Upper lobe of right lung (tissue), 1 donor: ENCODE data around the gene KLHL2. TPM values are rescaled to one million over a fixed set of nuclear protein-coding genes. Genes with fewer than 3 reads are reported as not detected.

Source experiments
- ATAC-seq: fragments of 200-7000 bp; cut with Tn5 transposase; one replicate; pipeline ENCODE4 v1.9.1; 2020; ENCODE audit warnings: mild to moderate bottlenecking, moderate library complexity
- DNase-seq: peaks from one replicate; pipeline ENCODE4 v3.0.0-alpha.2; 2020
- H3K27ac ChIP-seq: fragments of 200-600 bp; one replicate; pipeline ENCODE4 v1.8.0; 2022
- H3K27me3 ChIP-seq: fragments of 200-600 bp; one replicate; pipeline ENCODE4 v1.8.0; 2022; ENCODE audit warnings: mild to moderate bottlenecking
- H3K36me3 ChIP-seq: fragments of 200-600 bp; one replicate; pipeline ENCODE4 v1.8.0; 2022
- H3K4me1 ChIP-seq: fragments of 200-600 bp; one replicate; pipeline ENCODE4 v1.8.0; 2022
- H3K4me3 ChIP-seq: fragments of 200-600 bp; one replicate; pipeline ENCODE4 v1.8.0; 2022; ENCODE audit warnings: mild to moderate bottlenecking
- H3K9me3 ChIP-seq: fragments of 200-600 bp; one replicate; pipeline ENCODE4 v1.8.0; 2022
- CTCF ChIP-seq: fragments of 200-600 bp; IDR thresholded peaks from one replicate; pipeline ENCODE4 v1.8.0; 2022; ENCODE audit warnings: antibody characterized with exemption
- intact Hi-C: fragments of 100-400 bp; cut with DNase I; formaldehyde crosslinking; loops from one replicate; pipeline ENCODE4 v1.11.0; 2022
- total RNA-seq: library from RNA; stranded (reverse); fragmentation: NEBNext Ultra II Directional; extraction: Animal tissue kit (Norgen Biotek cat#: 25700); gene quantifications from one replicate; pipeline ENCODE4 v1.2.1, GENCODE V29; 2021
- donor health status: DM: no; HTN: yes; CAD: no; lungs with severe emphysema.

KLHL2 gene
- total RNA-seq, 1 donor from 2014 or later = 44.3 TPM

- peaks cover 10% of the 10 kb centered on the region for H3K36me3 ChIP-seq
- peaks cover 5% of the 10 kb centered on the region for H3K4me1 ChIP-seq
- H3K4me3 ChIP-seq = peak overlapping the region; percentile 92
- DNase-seq (no peak), ATAC-seq (no peak)
- no peaks in the 10 kb centered on the region for H3K9me3 ChIP-seq
- intact Hi-C loops = no loop called here
- peak overlapping the region; percentile 78 for H3K27ac ChIP-seq
- no peak for TF ChIP-seq CTCF
- H3K27me3 ChIP-seq = no peaks in the 10 kb centered on the region
Observed at GRCh38 chr4:165328708-165329107, 121.3 kb downstream of the KLHL2 start.

GRCh38 chr4:165330071-165330470 is 122.7 kb downstream of the KLHL2 start:
- no peak overlapping the region for H3K27ac ChIP-seq
- no peaks in the 10 kb centered on the region for H3K9me3 ChIP-seq
- DNase-seq (no peak), ATAC-seq (no peak)
- intact Hi-C loops = no loop called here
- H3K27me3 ChIP-seq = no peaks in the 10 kb centered on the region
- H3K36me3 ChIP-seq = peaks cover 14% of the 10 kb centered on the region
- no peak for TF ChIP-seq CTCF
- peak overlapping the region; percentile 92 for H3K4me3 ChIP-seq
- peaks cover 5% of the 10 kb centered on the region for H3K4me1 ChIP-seq

- ATAC-seq = no peak
- Histone ChIP-seq H3K4me1 (peaks cover 5% of the 10 kb centered on the region), H3K27me3 (no peaks in the 10 kb centered on the region), H3K9me3 (no peaks in the 10 kb centered on the region), H3K4me3 (peak overlapping the region; percentile 92), H3K27ac (no peak overlapping the region), H3K36me3 (peaks cover 14% of the 10 kb centered on the region)
- intact Hi-C loops = no loop called here
- no peak for TF ChIP-seq CTCF
- no peak for DNase-seq
Observed at GRCh38 chr4:165330666-165331065, 123.3 kb downstream of the KLHL2 start.

- no peak for TF ChIP-seq CTCF
Observed at GRCh38 chr4:165331359-165331758, 124.0 kb downstream of the KLHL2 start.

GRCh38 chr4:165331823-165332222 is 124.5 kb downstream of the KLHL2 start:
- TF ChIP-seq CTCF = no peak
- H3K4me3 ChIP-seq = peak overlapping the region; percentile 92
- H3K9me3 ChIP-seq = no peaks in the 10 kb centered on the region
- H3K36me3 ChIP-seq = peaks cover 14% of the 10 kb centered on the region
- no peak overlapping the region for H3K27ac ChIP-seq
- DNase-seq (no peak), ATAC-seq (no peak)
- peaks cover 5% of the 10 kb centered on the region for H3K4me1 ChIP-seq
- intact Hi-C loops = no loop called here
- no peaks in the 10 kb centered on the region for H3K27me3 ChIP-seq

More at GRCh38 chr4:165331359-165331758, 124.0 kb downstream of the KLHL2 start:
- Histone ChIP-seq H3K36me3 (peaks cover 14% of the 10 kb centered on the region), H3K9me3 (no peaks in the 10 kb centered on the region), H3K4me1 (peaks cover 5% of the 10 kb centered on the region), H3K4me3 (peak overlapping the region; percentile 92), H3K27ac (no peak overlapping the region), H3K27me3 (no peaks in the 10 kb centered on the region)
- DNase-seq (no peak), ATAC-seq (no peak)
- intact Hi-C loops = no loop called here

GRCh38 chr4:165332502-165332901 is 125.1 kb downstream of the KLHL2 start:
- ATAC-seq (no peak), DNase-seq (no peak)
- Histone ChIP-seq H3K27ac (no peak overlapping the region), H3K9me3 (no peaks in the 10 kb centered on the region), H3K36me3 (peaks cover 14% of the 10 kb centered on the region), H3K27me3 (no peaks in the 10 kb centered on the region), H3K4me1 (peaks cover 5% of the 10 kb centered on the region), H3K4me3 (peak overlapping the region; percentile 92)
- intact Hi-C loops = no loop called here
- no peak for TF ChIP-seq CTCF
